Tibial nerve (tissue), 3 donors: ENCODE measurements around the gene ODR4.
"Not testable (repeated sequence)": the region's sequence is repeated elsewhere in the genome, so short reads cannot be mapped to it uniquely, and the experiment has no call there.

ENCODE experiments used
- POLR2A ChIP-seq, 2 donors: fragments of 450-650 bp; IDR thresholded peaks; one replicate each; pipeline ENCODE4 v1.6.1; 2017; ENCODE audit warnings: antibody characterized with exemption in 2 of 2, mild to moderate bottlenecking in 2 of 2, moderate library complexity in 2 of 2
- TF ChIP-seq, protein P1 (sequence below), 5 experiments: fragments of 200-600 bp in 3 of 5; fragments of 450-650 bp in 2 of 5; sonication (generic) in 3 of 5; IDR thresholded peaks; one replicate each; pipeline ENCODE4 v1.5.1; 2016 to 2019; ENCODE audit warnings: antibody characterized with exemption in 5 of 5, mild to moderate bottlenecking in 3 of 5, moderate library complexity in 2 of 5

DNA sequence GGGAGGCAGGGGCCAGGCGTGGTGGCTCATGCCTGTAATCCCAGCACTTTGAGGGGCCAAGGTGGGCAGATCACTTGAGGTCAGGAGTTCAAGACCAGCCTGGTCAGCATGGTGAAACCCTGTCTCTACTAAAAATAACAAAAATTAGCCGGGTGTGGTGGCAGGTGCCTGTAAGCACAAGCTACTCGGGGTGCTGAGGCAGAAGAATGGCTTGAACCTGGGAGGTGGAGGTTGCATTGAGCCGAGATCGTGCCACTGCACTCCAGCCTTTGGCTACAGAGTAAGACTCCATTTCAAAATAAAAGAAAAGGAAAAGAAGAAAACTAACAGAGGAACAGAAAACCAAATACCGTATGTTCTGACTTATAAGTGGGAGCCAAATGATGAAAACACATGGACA is 17.1 kb downstream of the ODR4 start:
- TF ChIP-seq, protein P1, sequence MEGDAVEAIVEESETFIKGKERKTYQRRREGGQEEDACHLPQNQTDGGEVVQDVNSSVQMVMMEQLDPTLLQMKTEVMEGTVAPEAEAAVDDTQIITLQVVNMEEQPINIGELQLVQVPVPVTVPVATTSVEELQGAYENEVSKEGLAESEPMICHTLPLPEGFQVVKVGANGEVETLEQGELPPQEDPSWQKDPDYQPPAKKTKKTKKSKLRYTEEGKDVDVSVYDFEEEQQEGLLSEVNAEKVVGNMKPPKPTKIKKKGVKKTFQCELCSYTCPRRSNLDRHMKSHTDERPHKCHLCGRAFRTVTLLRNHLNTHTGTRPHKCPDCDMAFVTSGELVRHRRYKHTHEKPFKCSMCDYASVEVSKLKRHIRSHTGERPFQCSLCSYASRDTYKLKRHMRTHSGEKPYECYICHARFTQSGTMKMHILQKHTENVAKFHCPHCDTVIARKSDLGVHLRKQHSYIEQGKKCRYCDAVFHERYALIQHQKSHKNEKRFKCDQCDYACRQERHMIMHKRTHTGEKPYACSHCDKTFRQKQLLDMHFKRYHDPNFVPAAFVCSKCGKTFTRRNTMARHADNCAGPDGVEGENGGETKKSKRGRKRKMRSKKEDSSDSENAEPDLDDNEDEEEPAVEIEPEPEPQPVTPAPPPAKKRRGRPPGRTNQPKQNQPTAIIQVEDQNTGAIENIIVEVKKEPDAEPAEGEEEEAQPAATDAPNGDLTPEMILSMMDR (IDR thresholded peaks at IDR 0.05) = not testable (repeated sequence)
- TF ChIP-seq POLR2A (IDR thresholded peaks at IDR 0.05) = not testable (repeated sequence)
